Dermis microvascular lymphatic vessel endothelial cell (primary cell): ENCODE measurements around the gene FUT8. TPM values are rescaled to one million over a fixed set of nuclear protein-coding genes. Genes with fewer than 3 reads are reported as not detected.

ENCODE experiments used
- DNase-seq, 2 donors: peaks; one replicate each; pipeline versions ENCODE4 v3.0.0 to v3.0.0-alpha.2; 2010; ENCODE audit warnings: low read depth in 2 of 2
- total RNA-seq: library from RNA; depleted of rRNA; stranded (reverse); fragments of >200 nt; gene quantifications from 2 replicates; pipeline ENCODE4 v1.2.1, GENCODE V29; 2014

The FUT8 gene
- total RNA-seq, 1 donor from 2014 or later: 9.5 TPM

GRCh38 chr14:65770681-65771080 is 358.2 kb downstream of the FUT8 start:
- DNase-seq: no peak

DNA sequence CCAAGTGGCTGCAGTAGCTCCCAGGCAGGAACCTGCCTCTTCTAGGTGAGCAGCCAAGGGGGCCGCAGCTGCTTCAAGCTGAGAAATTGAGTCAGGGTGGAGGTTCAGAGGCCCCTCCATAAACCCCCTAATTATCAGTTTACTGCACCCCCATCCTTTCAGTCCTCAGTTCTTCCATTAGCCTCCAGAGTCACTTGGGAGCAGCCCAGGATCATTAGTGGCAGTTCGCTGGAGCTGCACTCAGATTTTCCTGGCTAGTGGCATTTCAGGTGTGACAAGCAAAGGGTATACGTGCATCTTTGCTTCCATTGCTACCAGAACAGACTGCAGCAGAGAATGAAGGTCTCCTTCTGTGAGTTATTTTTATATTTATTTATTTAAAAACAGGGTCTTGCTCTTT is 358.7 kb downstream of the FUT8 start:
- no peak for DNase-seq

DNA sequence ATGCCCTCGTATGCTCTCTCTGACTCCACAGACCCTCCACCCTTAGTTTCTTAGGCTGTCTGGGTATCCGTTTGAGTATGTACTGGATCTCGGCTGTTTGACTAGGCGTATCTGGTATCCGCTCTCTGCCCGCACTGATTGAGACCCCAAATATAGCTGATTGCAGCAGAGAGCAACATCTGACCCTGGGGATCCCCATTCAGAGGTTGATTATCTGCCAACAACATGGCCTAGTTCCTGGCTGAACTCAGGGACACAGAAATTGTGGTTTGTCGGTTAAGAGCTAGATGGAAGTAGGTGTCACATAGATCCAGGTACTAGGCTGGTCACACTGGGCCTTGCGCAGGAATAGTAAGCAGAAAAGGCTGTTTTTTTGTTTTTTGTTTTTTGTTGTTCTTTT is 359.9 kb downstream of the FUT8 start:
- DNase-seq: no peak

DNA sequence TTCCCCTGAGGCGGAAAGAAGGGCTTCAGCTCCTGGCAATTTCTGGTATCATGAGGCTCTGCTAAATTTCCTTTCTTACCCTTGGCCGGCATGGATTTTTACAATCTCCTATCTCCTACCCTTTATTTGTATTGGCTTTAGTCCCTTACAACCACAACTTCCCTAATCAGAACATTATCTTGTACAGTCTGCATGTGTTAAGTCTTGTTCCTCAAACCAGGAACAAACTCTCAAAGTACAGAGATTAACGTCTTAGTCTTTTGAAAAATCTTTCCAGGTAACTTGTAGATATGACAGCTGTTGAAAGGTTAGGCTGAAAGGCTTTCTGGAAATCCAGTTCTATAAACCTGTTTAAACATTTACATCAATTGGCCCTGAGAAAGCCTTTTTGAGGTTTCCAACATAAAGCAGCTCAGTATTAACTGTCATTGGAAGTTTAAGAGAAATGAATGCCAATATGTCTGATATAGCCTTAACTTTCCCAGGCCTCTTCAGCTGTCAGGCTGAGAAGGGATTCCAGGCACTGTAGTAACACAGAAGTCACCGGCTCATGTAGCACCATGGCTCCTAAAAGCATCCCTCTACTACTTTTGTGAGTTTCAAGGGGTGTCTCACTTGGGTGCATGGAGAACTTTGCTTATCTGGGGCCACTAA is 360.5 kb downstream of the FUT8 start:
- no peak for DNase-seq

DNA sequence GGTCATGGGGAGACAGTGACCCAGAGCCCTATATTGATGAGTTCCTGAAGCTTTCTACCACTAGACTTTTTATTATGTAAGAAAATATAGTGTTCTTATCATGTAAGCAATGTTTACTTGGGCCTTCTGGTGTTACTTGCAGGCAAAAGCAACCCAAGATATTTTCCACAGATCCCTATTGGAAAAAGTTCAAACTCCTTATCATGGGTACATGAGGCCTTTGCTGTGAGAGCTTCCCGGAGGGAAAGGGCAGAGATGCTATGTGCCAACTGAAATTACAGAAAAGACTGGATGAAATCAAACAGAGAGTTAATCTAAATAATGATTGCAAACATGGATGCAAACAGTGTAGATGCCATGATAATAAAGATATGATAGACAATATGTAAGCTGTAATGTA is 361.5 kb downstream of the FUT8 start:
- DNase-seq: no peak

- no peak for DNase-seq
These were observed 363.8 kb downstream of the FUT8 start for GRCh38 chr14:65776193-65776852.

- DNase-seq: no peak
These were observed 368.0 kb downstream of the FUT8 start for GRCh38 chr14:65780566-65780965.

DNA sequence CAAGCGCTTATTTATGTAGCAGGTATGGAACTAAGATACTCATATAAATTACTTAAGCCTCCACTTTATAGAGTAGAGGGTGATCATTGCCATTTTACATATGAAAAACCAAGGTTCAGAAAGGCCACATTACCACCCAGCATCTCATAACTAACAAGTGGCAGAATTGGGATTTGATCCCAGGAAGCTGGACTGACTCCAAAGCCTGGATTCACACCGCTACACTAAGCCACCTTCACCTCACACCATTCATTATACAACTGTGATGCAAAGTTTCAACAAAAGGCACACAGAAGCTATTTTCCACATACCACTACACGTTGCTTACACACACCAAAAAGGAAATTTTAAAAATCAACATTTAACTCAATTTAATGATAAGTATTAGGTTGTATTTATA is 370.6 kb downstream of the FUT8 start:
- no peak for DNase-seq

- DNase-seq: no peak
These were observed 371.0 kb downstream of the FUT8 start for GRCh38 chr14:65783576-65783975.

DNA sequence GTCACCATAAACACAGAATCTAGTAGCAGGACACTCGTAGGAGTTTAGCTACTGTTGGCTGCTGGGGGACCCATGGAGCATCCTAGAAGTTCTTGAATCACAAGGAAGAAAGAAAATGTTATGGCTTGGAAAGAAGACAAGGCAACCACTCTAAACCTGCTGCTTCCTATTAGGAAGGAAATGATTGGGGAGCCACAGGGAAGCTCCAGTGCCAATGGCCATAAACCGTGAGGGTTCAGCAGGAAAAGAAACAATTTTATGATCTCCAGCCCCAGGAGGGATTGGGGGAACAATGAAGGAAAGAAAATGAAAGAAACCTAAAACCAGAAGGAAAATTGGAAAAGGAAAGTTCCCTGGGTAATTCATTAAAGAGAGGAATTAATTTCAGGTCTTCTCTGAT is 372.0 kb downstream of the FUT8 start:
- DNase-seq: no peak

GRCh38 chr14:65787461-65787860 is 374.9 kb downstream of the FUT8 start:
- DNase-seq: no peak

GRCh38 chr14:65788876-65789275 is 376.3 kb downstream of the FUT8 start:
- DNase-seq: no peak

DNA sequence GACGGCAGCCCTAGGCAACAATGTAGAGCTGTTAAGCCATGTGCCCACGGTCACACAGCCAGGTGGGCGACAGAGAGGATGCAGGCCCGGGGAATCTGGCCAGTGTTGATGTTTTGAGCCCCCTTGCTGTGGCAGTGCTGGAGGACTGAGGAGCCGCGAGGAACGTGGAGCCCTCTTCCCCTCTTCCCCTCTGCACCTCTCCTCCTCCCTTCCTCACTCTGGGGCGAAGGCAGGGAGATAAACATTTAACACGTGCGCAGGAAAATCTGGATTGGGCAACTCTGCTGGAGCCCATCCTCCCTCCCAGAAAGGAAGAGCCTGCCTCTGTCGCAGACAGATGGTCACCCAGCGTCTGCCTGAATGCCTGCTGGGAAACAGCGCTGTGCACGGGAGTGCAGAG is 376.8 kb downstream of the FUT8 start:
- no peak for DNase-seq

DNA sequence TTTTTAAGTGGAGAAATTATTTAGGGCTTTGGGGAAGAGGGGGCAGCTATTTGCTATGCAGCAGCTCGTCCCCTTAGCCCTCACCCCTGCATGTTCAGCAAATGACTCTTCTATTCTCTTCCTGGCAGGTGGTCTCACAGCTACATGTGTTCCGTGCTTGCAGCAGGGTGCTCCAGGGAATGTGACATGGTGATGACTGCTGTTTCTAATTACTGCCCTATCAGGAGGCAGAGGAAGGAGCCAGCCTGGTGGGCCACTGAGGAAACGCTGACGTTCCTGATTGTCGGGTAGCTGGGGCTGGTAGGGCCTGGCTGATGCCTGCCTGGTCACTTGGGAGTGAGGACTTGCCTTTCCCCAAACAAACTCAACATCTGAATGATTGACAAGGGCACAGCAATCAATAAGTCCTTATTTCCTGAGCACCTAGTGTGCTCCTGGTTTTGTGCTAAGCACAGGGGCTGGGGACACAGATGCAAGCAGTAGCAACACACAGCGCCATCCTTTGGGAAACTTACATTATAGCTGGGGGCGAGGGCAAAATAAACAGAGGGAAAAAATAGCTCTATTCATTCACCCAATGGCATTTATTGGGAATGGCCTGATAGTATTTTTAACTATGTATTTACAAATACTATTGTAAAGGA is 377.8 kb downstream of the FUT8 start:
- DNase-seq: no peak

DNA sequence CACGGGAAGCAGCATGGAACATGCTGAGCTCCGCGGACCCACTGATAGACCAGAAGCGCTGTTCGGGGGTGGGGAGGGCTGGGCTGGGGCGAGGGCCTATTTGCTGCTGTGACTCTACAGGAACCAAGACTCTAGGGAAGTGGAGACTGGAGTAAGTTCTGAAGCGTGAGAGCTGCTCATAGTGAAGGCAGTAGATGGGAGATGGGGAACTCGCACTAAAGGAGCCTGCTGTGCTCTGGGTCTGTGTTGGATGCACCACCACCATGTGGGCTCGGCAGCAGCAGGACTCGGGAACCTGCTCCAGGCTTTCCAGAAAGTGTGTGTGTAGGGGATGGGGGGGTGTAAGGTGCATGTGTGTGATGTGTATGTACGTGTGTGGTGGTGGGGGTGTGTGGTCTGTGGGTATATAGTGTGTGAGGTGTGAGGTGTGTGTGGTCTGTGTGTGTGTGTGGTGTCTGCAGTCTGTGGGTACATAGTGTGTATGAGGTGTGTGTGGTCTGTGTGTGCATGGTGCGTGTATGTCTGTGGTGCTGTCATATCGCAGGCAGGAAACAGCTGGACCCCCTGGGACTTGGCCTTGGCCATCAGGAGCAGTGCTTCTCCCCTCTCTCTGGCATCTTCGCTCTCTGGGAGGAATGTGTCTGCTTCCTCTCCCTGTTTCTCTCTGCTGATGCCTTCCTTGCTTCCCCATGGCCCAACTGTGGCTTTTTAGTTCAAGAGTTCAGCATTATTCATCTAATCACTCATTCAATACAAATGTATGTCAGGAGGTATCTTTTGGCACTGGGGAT is 378.9 kb downstream of the FUT8 start:
- peak; percentile 8 to 28 for DNase-seq

- DNase-seq: no peak
These were observed 379.8 kb downstream of the FUT8 start for GRCh38 chr14:65792208-65792905.
